ENCODE measurements around the gene BTD. TPM values are rescaled to one million over a fixed set of nuclear protein-coding genes. Genes with fewer than 3 reads are reported as not detected.

Gene BTD
- total RNA-seq, 2 experiments from 2014 or later, result 11.2 to 12.5 TPM

DNA sequence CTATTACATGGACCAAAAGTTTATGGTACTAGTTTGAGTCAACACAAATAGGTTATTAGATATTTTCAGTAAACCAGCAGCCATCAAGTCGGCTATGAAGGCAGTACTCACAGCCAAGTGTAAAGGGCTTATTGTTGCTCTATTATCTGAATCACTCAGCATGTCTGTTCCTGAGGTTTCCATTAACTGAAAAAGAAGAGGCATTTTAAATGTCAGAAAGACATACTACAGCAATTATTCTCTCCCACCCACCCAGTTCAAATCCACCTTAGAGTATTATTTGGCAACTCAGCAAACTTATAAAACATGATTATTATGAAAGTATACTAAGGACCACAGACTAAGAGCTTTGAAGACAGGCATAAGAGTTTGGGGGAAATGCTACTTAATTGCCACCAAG, 93.1 kb downstream of the BTD start:
- Mint-ChIP-seq H3K27ac (no peak overlapping the region), H3K4me3 (no peak overlapping the region), H3K27me3 (no peaks in the 10 kb centered on the region), H3K9me3 (no peaks in the 10 kb centered on the region), H3K36me3 (ENCODE audit: low read depth) (peaks cover 96% of the 10 kb centered on the region), H3K4me1 (ENCODE audit: low read depth) (no peaks in the 10 kb centered on the region)
- no peak for ATAC-seq (ENCODE audit: poor library complexity)
- no peak overlapping the region for H3K4me3 ChIP-seq (ENCODE audit: low read length)
- intact Hi-C loops (cut with DNase I, micrococcal nuclease), result no loop called here
- ChIA-PET CTCF (no interaction called here), POLR2A (no interaction called here)
- no peaks in the 10 kb centered on the region for H3K9me3 ChIP-seq (ENCODE audit: control insufficient read depth in 1 of 2, insufficient read depth in 1 of 2, low read length in 2 of 2)
- TF ChIP-seq, protein P1, sequence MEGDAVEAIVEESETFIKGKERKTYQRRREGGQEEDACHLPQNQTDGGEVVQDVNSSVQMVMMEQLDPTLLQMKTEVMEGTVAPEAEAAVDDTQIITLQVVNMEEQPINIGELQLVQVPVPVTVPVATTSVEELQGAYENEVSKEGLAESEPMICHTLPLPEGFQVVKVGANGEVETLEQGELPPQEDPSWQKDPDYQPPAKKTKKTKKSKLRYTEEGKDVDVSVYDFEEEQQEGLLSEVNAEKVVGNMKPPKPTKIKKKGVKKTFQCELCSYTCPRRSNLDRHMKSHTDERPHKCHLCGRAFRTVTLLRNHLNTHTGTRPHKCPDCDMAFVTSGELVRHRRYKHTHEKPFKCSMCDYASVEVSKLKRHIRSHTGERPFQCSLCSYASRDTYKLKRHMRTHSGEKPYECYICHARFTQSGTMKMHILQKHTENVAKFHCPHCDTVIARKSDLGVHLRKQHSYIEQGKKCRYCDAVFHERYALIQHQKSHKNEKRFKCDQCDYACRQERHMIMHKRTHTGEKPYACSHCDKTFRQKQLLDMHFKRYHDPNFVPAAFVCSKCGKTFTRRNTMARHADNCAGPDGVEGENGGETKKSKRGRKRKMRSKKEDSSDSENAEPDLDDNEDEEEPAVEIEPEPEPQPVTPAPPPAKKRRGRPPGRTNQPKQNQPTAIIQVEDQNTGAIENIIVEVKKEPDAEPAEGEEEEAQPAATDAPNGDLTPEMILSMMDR (IDR thresholded peaks at IDR 0.05), result no peak
- peaks cover 24% of the 10 kb centered on the region for H3K36me3 ChIP-seq (ENCODE audit: insufficient read depth, low read length)
- no peaks in the 10 kb centered on the region for H3K4me1 ChIP-seq (ENCODE audit: insufficient read depth, low read length)
- no peaks in the 10 kb centered on the region for H3K27me3 ChIP-seq (ENCODE audit: control insufficient read depth in 1 of 2, insufficient read depth in 2 of 2, low read length in 2 of 2)
- no peak overlapping the region for H3K27ac ChIP-seq (ENCODE audit: low read depth in 1 of 2, low read length in 2 of 2)
- DNase-seq, result no peak

Small RNA genes within 50 kb of the gene (microRNA-seq; reads per million reads assigned to microRNA genes)
- not detected for gene MIR3134 (ENCODE audit: borderline microRNAs expressed, borderline replicate concordance)

Other genes starting within 250 kb of the BTD start
- 1 to 10 TPM; 4.7 to 5.7 TPM for gene METTL6, start 174.2 kb upstream of the BTD start, total RNA-seq
- gene EAF1, start 174.1 kb upstream of the BTD start, total RNA-seq, result 10 to 100 TPM; 31.7 to 34.9 TPM
- gene COLQ, start 80.0 kb upstream of the BTD start, total RNA-seq, result 1 to 10 TPM; 3.5 to 3.7 TPM
- gene HACL1, start 176 bp upstream of the BTD start, total RNA-seq, result 10 to 100 TPM; 26.6 to 33.2 TPM
- gene ANKRD28, start 196.2 kb downstream of the BTD start, total RNA-seq, result 10 to 100 TPM; 36.6 to 43.1 TPM

Measured in CD4-positive, alpha-beta T cell (primary cell).